ENCODE results near the gene COMMD4.

COMMD4 gene

GRCh38 chr15:75357976-75358673, 22.3 kb downstream of the COMMD4 start:
- no peak for DNase-seq

- DNase-seq: no peak
These were observed 23.1 kb downstream of the COMMD4 start for GRCh38 chr15:75358771-75359536.

GRCh38 chr15:75359537-75360250, 23.8 kb downstream of the COMMD4 start:
- DNase-seq: no peak

GRCh38 chr15:75360391-75360790, 24.5 kb downstream of the COMMD4 start:
- no peak for DNase-seq

GRCh38 chr15:75360856-75361255, 25.0 kb downstream of the COMMD4 start:
- DNase-seq: no peak

GRCh38 chr15:75361361-75361988, 25.6 kb downstream of the COMMD4 start:
- DNase-seq: no peak

- DNase-seq: no peak
These were observed 26.3 kb downstream of the COMMD4 start for GRCh38 chr15:75361989-75362641.

- no peak for DNase-seq
These were observed 26.9 kb downstream of the COMMD4 start for GRCh38 chr15:75362642-75363249.

- no peak for DNase-seq
These were observed 27.9 kb downstream of the COMMD4 start for GRCh38 chr15:75363786-75364185.

GRCh38 chr15:75364881-75365280, 29.0 kb downstream of the COMMD4 start:
- no peak for DNase-seq

- DNase-seq: no peak
These were observed 30.3 kb downstream of the COMMD4 start for GRCh38 chr15:75366163-75366562.

GRCh38 chr15:75367006-75367405, 31.1 kb downstream of the COMMD4 start:
- no peak for DNase-seq

GRCh38 chr15:75367406-75367912, 31.6 kb downstream of the COMMD4 start:
- no peak for DNase-seq

- peak; percentile 91 for DNase-seq
These were observed 32.2 kb downstream of the COMMD4 start, which contains the start of gene MAN2C1 for GRCh38 chr15:75367913-75368688. Gene MAN2C1, minus strand, starts transcription at chr15:75368607. Its CDS starts 24 bp downstream, at chr15:75368583.

GRCh38 chr15:75368689-75369239, 32.9 kb downstream of the COMMD4 start:
- DNase-seq: no peak

GRCh38 chr15:75369897-75370581, 34.2 kb downstream of the COMMD4 start:
- DNase-seq: no peak

- DNase-seq: no peak
These were observed 35.6 kb downstream of the COMMD4 start for GRCh38 chr15:75371486-75371885.

- no peak for DNase-seq
These were observed 36.2 kb downstream of the COMMD4 start for GRCh38 chr15:75371901-75372688.

GRCh38 chr15:75380773-75381172, 44.9 kb downstream of the COMMD4 start:
- no peak for DNase-seq
